Activated gamma-delta T cell treated with Interleukin-2 at 50 U/mL for 16 hours (primary cell): ENCODE measurements around the gene CDH22.

Experiments
- DNase-seq: peaks from one replicate; pipeline ENCODE4 v3.0.0-alpha.2; 2020

CDH22 gene

GRCh38 chr20:46159101-46159897, 149.0 kb downstream of the CDH22 start:
- no peak for DNase-seq

GRCh38 chr20:46158476-46158987, 149.8 kb downstream of the CDH22 start:
- DNase-seq = no peak

GRCh38 chr20:46157625-46158024, 150.7 kb downstream of the CDH22 start:
- DNase-seq = no peak

GRCh38 chr20:46157076-46157592, 151.2 kb downstream of the CDH22 start:
- DNase-seq = no peak

- no peak for DNase-seq
Observed at GRCh38 chr20:46156065-46156464, 152.2 kb downstream of the CDH22 start.

- DNase-seq = no peak
Observed at GRCh38 chr20:46154796-46155195, 153.5 kb downstream of the CDH22 start.

GRCh38 chr20:46154305-46154704, 154.0 kb downstream of the CDH22 start:
- DNase-seq = no peak

- no peak for DNase-seq
Observed at GRCh38 chr20:46152824-46153586, 155.3 kb downstream of the CDH22 start.

- no peak for DNase-seq
Observed at GRCh38 chr20:46151936-46152335, 156.4 kb downstream of the CDH22 start.

- DNase-seq = no peak
Observed at GRCh38 chr20:46150943-46151342, 157.4 kb downstream of the CDH22 start.

GRCh38 chr20:46148313-46149208, 159.7 kb downstream of the CDH22 start:
- no peak for DNase-seq

GRCh38 chr20:46145713-46146112, 162.6 kb downstream of the CDH22 start:
- no peak for DNase-seq

GRCh38 chr20:46144432-46145025, 163.8 kb downstream of the CDH22 start:
- no peak for DNase-seq

GRCh38 chr20:46142124-46142523, 166.2 kb downstream of the CDH22 start:
- DNase-seq = no peak

GRCh38 chr20:46139908-46140482, 168.3 kb downstream of the CDH22 start:
- DNase-seq = no peak

- DNase-seq = no peak
Observed at GRCh38 chr20:46139266-46139889, 168.9 kb downstream of the CDH22 start.

- no peak for DNase-seq
Observed at GRCh38 chr20:46137816-46138215, 170.5 kb downstream of the CDH22 start.

GRCh38 chr20:46135856-46136633, 172.3 kb downstream of the CDH22 start:
- no peak for DNase-seq

- DNase-seq = no peak
Observed at GRCh38 chr20:46134716-46135115, 173.6 kb downstream of the CDH22 start.

- DNase-seq = no peak
Observed at GRCh38 chr20:46133886-46134654, 174.2 kb downstream of the CDH22 start.
